Hepatocyte (in vitro differentiated cells): ENCODE measurements around the gene TBC1D17.

ENCODE experiments used
- CTCF ChIP-seq: fragments of 200-600 bp; sonication (generic); IDR thresholded peaks from 2 replicates; pipeline ENCODE4 v1.5.1; 2016; ENCODE audit warnings: antibody characterized with exemption, mild to moderate bottlenecking; ENCODE audit not compliant: poor library complexity
- EZH2 ChIP-seq: fragments of 200-600 bp; sonication (generic); IDR thresholded peaks from 2 replicates; pipeline ENCODE4 v1.6.1; 2016; ENCODE audit warnings: antibody characterized with exemption, mild to moderate bottlenecking, borderline replicate concordance
- EZH2phosphoT487 ChIP-seq: fragments of 200-600 bp; sonication (generic); IDR thresholded peaks from one replicate; pipeline ENCODE4 v1.6.1; 2018; ENCODE audit warnings: antibody characterized with exemption, mild to moderate bottlenecking, low read depth, moderate library complexity; ENCODE audit not compliant: unreplicated experiment, severe bottlenecking

GRCh38 chr19:49889038-49889686, 11.7 kb downstream of the TBC1D17 start:
- TF ChIP-seq CTCF (no peak), EZH2phosphoT487 (no peak), EZH2 (no peak)
